OCI-LY3 (cell line): Measurements from ENCODE around the gene FFAR4.

Experiments used
- CTCF ChIP-seq: fragments of 200-600, 300-600 bp; sonication (generic); IDR thresholded peaks from 2 replicates; pipeline ENCODE4 v1.5.1; 2014; ENCODE audit warnings: antibody characterized with exemption, low read length, low read depth
- EZH2phosphoT487 ChIP-seq: fragments of 200-600 bp; shearing (Covaris generic); IDR thresholded peaks from 2 replicates; pipeline ENCODE4 v1.6.1; 2018; ENCODE audit warnings: antibody characterized with exemption, mixed run types, low read depth

- TF ChIP-seq CTCF (no peak), EZH2phosphoT487 (no peak)
Measured at GRCh38 chr10:93599778-93600177, 33.3 kb downstream of the FFAR4 start.
